GM11168 (cell line): ENCODE measurements around the gene LLPH.
"Not testable (repeated sequence)": the region's sequence is repeated elsewhere in the genome, so short reads cannot be mapped to it uniquely, and the experiment has no call there.

Experiments used
- in situ Hi-C: fragments of 300-500 bp; cut with MboI; formaldehyde crosslinking; loops from one replicate; pipeline ENCODE4 v1.12.0; 2022; ENCODE audit warnings: low sequenced_read_pairs; ENCODE audit not compliant: unreplicated experiment

LLPH gene

DNA sequence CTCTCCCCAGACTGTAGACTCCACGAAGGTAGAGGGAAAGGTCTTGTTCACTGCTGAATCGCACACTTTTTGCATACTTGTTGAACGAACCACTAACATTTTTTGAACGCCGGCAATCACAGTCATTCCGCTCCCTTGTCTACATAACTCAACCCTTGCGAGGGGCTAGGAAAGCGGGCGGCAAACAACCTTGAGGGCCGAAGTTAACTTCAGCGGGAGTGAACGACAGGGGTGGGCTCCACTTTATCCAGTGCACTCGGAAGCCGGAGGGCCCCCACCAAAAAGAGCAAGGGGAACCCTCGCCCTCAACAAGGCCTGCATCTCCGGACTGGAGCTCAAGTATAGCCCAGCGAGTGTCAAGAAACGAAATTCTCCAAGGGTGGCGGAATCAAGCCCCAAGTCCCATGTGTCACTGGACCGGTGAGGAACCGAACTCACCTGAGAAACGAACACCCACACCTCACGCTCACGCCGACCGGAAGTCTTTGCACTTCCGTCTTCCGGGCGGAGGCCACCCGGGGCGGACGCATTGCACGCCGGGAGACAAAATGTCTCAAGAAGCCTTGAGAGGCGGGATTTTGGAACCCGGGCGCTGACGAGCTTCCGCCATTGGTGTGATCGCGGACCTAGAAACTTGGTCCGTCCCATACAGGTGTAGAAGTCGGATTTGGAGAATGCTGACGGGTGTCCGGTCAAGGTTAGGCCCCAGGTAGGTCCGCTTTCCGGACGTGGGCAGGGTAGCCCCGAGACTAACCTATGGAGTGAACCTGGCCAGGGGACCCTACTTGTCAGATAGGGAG, at the start of gene LLPH:
LLPH (minus strand) TSS at position 484 of the 800 bp plus-strand sequence. CDS start 1,644 bp downstream, outside the sequence.
- in situ Hi-C loops = no loop called here

DNA sequence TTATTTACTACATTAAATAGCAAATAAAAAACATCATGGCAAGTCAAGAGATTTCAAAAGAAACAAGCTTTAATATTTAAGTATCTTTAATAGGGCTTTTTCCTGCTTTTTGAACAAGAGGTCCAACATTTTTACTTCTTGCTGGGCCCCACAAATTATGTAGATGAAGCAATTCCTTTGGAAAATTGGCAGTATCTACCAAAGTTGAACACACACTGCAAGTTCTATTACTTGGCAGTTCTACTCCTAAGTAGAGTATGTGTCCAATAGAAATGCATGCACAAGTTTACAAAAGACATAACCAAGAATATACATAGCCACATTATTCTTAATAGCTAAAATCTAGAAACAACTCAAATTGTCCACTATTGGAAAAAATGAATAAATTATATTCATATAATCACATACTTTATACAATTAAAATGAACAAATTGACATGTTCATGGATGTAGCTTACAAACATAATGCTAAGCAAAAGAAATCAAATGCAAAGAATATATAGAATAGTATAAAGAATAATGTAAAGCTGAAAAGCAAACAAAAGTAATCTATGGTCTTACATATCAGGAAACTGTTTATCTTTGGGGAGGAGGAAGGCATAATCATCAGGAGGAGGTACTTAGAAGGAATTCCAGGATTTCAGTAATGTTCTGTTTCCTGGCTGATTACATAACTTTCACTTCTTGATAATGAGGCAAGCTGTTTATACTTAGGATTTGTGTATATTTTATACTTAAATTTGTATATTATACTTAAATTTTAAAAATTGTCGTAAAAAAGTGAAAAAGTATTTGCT, 45.8 kb upstream of the LLPH start:
- in situ Hi-C loops = no loop called here

DNA sequence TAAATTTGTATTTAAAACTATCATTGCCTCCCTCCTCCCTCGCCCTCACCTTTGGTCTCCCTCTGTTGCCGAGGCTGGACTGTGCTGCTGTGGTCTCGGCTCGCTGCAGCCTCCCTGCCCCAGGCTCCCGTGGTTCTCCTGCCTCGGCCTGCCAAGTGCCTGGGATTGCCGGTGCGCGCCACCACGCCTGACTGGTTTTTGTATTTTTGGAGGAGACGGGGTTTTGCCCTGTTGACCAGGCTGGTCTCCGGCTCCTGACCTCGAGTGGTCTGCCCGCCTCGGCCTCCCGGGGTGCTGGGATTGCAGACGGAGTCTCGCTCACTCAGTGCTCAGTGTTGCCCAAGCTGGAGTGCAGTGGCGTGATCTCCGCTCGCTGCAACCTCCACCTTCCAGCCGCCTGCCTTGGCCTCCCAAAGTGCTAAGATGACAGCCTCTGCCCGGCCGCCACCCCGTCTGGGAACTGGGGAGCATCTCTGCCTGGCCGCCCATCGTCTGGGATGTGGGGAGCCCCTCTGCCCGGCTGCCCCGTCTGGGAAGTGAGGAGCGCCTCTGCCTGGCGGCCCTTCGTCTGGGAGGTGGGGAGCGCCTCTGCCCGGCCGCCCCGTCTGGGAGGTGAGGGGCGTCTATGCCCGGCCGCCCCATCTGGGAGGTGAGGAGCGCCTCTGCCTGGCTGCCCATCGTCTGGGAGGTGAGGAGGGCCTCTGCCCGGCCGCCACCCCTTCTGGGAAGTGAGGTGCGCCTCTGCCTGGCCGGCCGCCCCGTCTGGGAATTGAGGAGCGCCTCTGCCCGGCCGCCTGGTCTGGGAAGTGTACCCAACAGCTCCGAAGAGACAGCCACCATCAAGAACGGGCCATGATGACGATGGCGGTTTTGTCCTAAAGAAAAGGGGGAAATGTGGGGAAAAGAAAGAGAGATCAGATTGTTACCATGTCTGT, 44.1 kb upstream of the LLPH start:
- in situ Hi-C loops = not testable (repeated sequence)

DNA sequence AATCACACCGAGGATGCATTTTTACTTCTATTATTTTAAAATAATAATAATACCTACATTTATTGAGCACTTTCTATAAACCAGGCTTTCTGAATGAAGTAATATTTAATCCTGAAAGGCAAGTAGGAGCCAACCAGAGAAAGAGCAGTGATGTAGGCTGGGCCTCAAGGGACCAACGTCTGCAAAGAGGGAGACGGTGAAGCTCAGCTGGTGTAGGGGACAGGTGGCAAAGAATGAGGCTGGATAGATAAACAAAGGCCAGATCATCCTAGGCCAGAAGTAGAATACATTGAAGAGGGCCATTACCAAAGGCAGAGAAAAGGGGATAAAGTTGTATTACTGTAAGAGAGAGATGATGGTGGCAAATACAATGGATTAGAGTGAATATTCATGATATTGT, 40.1 kb upstream of the LLPH start:
- in situ Hi-C loops = no loop called here

DNA sequence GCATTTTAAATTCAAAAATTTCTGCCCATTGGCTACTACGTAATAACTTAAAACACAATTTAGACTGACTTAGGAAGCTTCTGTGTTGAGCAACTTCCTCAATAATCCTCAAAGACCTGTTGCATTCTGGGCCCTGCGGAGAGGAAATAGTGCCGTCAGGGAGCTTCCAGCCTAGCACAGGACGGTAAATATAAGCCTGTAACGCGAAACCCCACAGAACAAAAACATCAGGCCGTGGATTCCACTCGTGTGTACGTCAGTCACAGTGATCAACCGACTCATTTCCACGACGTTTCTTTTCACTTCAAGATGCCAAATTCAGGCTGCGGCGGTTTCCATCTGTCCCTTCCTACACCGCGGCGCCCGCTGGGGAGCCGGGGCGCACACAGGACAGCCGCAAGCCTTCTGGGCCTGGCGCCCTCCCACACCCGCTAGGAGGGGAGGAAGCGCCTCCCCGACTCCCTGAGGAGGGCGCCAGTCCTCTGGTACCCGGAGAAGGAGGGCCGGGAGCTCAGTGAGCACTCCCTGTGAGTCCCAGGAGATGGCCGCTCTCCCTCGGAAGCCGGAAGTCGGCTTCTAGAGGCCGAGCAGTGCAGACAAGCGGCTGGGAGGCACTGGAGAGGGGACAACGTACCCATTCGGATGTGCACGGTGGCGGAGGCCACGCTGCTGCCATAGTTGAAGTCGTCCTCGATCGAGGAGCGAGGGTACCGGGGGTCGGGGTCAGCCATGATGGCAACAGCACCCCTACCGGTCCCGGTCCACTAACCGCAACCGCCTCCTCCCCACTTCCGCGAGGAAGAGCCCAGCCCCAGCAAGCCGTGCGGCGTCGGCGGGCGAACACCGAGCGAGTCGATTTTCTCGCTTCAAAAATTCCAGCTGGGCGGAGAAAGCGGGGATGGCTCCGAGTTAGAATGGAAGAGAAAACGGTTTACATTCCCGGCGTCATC, 38.9 kb upstream of the LLPH start, which contains the start of gene TMBIM4:
TMBIM4 (minus strand) TSS at position 776 of the 950 bp plus-strand sequence; CDS start at position 731, 45 bp downstream.
- in situ Hi-C loops = no loop called here

DNA sequence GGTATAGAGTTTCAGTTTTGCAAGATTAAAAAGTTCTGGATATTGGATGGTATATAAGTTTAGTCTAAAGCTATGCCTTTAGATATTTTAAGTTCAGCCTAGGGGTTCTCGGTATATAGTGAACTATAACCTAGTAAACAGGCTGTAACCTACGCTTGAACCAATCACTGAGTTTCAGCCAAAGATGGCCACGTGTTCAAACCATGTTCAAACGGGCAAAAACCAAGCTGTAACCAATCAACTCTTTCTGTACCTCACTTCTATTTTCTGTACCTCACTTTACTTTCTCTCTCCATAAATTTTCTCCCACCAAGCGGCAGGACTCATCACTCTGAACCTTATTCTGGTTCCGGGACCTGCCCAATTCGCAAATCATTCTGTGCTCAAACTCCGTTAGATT, 37.9 kb upstream of the LLPH start:
- in situ Hi-C loops = no loop called here

DNA sequence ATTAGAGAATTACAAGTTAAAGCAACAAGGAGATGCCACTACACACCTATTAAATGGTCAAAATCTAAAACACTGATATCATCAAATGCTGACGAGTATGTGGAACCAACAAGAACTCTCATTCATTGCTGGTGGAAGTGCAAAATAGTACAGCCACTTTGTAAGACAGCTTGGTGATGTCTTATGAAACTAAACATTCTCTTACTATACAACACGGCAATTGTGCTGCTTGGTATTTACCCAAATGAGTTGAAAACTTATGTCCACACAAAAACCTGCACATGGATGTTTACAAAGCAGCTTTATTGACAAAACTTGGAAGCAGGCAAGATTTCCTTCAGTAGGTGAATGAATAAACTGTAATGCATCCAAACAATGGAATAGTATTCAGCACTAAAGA, 36.0 kb upstream of the LLPH start:
- in situ Hi-C loops = no loop called here

DNA sequence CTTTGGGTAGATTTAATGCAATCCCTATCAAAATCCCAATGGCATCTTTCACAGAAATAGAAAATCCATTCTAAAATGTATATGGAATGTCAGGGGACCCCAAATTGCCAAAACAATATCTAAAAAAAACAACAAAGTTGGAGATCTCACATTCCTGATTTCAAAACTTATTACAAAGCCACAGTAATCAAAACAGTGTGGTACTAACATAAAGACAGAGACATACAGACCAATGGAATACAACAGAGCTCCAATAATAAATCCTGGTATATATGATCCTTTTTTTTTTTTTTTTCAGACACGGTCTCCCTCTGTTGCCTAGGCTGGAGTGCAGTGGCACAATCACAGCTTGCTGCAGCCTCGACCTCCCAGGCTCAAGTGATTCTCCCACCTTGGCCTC, 34.6 kb upstream of the LLPH start:
- in situ Hi-C loops = no loop called here

DNA sequence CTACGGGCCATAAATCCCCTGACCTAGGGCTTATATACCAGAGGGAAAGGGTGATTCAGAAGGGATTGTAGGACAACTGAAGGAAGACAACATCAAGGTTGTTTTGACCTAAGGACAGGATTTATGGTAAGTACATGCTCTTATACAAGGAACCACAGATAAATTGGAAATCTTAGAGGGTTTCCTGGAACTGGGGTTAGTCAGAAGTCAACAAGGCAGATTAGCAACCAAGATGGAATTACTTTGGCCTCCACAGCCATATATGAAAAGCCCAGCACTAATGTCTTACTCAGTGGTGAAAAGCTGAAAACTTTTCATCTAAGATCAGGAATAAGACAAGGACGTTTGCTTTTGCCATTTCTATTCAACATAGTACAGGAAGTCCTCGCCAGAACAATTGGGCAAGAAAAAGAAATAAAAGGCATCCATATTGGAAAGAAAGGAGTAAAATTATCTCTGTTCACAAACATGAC, 33.8 kb upstream of the LLPH start:
- in situ Hi-C loops = no loop called here

DNA sequence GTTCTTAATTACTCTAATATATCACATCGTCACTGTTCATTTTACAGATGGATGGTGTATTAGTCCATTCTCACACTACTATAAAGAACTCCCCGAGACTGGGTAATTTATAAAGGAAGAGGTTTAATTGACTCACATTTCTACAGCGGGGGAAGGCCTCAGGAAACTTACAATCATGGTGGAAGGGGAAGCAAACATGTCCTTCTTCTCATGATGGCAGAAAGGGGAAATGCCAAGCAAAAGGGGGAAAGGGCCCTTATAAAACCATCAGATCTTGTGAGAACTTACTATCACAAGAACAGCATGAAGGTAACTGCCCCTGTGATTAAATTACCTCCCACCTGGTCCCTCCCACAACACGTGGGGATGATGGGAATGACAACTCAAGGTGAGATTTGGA, 32.7 kb upstream of the LLPH start:
- in situ Hi-C loops = no loop called here

DNA sequence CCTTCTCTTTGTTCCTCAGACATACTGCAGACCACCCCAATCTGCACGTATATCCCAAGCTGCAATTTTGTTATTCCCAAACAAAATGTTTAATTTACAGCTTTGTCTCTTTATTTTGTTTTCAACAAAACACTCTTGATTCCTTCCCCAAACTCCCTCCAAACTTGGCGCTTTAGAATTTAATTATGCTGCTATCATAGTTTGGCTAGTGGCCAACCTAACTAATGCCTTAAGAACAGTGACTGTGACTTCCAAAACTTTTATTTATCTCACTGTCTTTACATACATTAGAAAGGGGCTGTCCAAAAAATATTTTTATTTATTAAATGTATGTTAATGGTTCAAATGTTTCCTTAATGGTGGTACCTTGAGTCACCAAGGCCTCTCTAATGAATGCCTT, 32.2 kb upstream of the LLPH start:
- in situ Hi-C loops = no loop called here

DNA sequence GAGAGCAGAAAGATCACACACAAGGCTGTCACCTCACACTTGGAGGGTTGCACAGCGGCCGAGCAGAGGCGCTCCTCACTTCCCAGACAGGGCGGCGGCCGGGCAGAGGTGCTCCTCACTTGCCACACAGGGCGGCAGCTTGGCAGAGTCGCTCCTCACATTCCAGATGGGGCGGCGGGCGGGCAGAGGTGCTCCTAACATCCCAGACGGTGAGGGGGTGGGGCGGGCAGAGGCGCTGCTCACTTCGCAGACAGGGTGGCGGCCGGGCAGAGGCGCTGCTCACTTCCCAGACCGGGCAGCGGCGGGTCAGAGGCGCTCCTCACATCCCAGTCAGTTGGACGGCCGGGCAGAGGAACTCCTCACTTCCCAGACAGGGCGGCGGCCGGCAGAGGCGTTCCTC, 30.2 kb upstream of the LLPH start:
- in situ Hi-C loops = no loop called here

DNA sequence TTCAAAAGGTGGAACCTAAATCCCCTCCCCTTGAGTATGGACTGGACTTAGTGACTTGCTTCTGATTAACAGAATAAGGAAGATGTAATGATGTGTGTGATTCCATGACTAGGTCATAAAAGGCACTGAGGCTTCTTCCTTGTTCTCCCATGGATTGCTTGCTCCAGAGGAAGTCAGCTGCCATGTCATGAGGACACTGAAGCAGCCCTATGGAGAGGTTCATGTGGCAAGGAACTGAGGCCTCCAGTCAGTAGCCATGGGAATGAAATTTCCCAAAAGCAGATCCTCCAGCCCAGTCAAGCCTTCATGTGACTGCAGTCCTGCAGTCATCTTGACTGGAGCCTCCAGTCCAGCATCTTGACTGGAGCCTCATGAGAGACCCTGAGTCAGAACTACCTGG, 28.6 kb upstream of the LLPH start:
- in situ Hi-C loops = no loop called here

DNA sequence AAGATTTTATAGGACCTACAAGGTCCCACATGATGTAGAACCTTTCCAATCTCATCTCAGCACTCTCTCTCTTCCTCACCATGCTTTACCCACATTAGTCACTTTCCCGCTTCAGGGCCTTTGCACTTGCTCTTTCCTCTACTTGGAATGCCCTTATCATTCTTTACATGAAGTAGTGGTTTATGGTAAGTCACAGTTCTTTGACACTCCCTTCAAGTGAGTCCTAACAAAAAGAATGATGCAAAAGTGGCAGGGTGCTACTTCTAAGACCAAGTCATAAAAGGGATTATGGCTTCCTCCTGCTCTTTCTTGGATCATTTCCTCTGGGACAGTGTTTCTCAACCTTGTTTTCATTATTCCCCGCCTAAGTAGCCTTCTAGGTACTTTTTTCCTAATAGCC, 26.1 kb upstream of the LLPH start:
- in situ Hi-C loops = no loop called here

DNA sequence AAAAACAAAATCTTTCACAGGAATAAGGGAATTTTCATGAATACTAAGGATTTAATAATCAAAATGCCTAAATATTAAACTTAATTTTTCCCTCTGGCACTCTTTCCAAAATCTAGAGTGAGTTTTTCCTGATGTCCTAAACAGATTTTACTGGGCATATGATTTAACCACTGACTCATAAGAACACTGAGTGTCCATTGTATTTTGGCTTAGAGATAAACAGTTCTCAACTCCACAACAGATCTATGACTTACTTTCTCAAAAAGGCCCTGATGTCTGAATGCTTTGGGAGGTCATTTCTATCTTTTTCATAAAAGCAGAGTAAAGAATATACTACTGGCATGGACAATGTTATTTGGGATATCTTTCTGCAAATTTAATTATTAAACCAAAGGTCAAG, 24.2 kb upstream of the LLPH start:
- in situ Hi-C loops = no loop called here

DNA sequence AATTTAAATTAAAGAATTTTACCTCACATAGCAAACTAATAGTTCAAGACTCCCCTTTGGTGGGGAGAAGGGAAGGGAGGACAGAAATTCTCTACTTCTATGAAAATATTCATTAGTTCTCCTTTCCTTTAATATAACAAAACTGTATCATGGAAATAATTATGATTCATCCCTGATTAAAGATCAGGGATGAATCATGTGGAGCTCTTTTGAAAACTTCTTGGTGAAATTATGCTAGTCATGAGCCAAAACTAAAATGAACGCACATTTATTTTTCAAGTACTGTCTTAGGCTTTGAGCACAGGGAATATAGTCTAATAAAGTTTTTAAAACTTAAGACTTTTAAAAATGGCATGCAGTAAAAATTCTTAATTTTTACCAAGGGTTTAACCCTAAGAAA, 22.2 kb upstream of the LLPH start:
- in situ Hi-C loops = no loop called here

DNA sequence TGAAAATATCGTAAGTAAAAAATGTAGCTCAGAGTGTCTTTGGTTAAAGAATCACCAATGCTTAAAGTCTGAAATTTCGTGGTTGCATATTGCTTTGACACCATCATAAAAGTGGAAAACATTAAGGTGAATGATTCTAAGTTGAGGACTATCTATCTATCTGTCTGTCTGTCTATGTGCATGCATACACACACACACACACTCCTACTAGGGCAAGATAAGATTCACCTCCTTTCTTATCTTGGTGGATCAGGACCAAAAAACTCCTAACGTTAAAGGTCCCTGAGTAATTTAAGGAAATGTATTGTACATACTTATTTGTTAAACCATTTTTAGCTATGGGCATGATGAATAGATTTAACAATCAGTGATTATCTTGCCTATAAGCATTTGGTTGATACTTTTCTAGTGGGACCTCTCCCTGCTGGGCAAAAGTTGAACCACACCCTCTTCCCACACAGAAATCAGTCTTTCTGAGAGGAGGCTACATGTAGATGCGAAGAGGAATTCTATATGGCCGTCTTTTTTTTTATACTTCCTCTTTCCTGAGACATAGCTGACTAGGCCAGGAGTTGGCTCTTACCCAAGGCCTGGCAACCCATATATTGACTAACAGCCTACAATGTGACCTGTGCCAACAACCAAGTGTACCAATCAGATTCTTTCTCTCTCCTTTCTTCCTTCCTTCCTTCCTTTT, 19.3 kb upstream of the LLPH start:
- in situ Hi-C loops = no loop called here
